ENCODE measurements around the gene MAFG.

- no peak for TF ChIP-seq CTCF (conservative IDR thresholded peaks at IDR 0.05 in 1 of 2, IDR thresholded peaks at IDR 0.05 in 1 of 2; ENCODE audit: extremely low read depth in 1 of 2, insufficient read depth in 1 of 2, low read depth in 1 of 2, low read length in 2 of 2)
- no peak for TF ChIP-seq EZH2 (IDR thresholded peaks at IDR 0.05; ENCODE audit: borderline replicate concordance, low read length)
These were observed 23.5 kb downstream of the MAFG start for GRCh38 chr17:81903896-81904599.
